ENCODE data around the gene RASSF10. TPM values are rescaled to one million over a fixed set of nuclear protein-coding genes. Genes with fewer than 3 reads are reported as not detected.

RASSF10 gene
- total RNA-seq, 1 donor from 2014 or later = 6.4 TPM

- H3K36me3 Mint-ChIP-seq (ENCODE audit: low read depth) = peaks cover 10% of the 10 kb centered on the region
- H3K9me3 Mint-ChIP-seq = peaks cover 11% of the 10 kb centered on the region
- no peaks in the 10 kb centered on the region for H3K27me3 Mint-ChIP-seq (ENCODE audit: low read depth)
- no peak for TF ChIP-seq CTCF (conservative IDR thresholded peaks at IDR 0.05)
- H3K4me1 Mint-ChIP-seq = peaks cover 18% of the 10 kb centered on the region
- peak overlapping the region; percentile 46 for H3K27ac Mint-ChIP-seq (ENCODE audit: unreplicated experiment)
- H3K4me3 Mint-ChIP-seq = no peak overlapping the region
- DNase-seq (ENCODE audit: low read depth, low spot score) = no peak
Observed at GRCh38 chr11:12994476-12994875, 14.6 kb upstream of the RASSF10 start.

DNA sequence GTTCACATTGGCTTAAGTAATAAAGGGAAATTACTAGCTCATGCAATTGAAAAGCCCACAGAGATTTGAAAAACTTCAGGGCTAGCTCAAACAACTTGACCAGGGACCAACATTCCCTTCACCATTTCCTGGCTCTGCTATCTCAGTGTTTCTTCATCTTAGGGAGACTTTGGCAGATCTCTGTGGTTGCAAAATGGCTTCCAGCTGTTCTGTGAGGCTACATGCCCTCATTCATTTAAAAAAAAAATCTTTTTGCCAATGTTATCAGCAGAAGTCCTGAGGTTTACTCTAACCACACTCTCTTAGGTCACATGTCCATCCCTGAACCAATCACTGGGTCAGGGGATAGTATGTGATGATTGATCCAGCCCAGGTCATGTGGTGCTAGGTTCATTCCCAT, 13.9 kb upstream of the RASSF10 start:
- Mint-ChIP-seq H3K36me3 (ENCODE audit: low read depth) (peaks cover 10% of the 10 kb centered on the region), H3K4me3 (no peak overlapping the region), H3K4me1 (peaks cover 14% of the 10 kb centered on the region), H3K9me3 (peaks cover 11% of the 10 kb centered on the region), H3K27ac (ENCODE audit: unreplicated experiment) (no peak overlapping the region), H3K27me3 (ENCODE audit: low read depth) (no peaks in the 10 kb centered on the region)
- no peak for TF ChIP-seq CTCF (conservative IDR thresholded peaks at IDR 0.05)
- no peak for DNase-seq (ENCODE audit: low read depth, low spot score)

DNA sequence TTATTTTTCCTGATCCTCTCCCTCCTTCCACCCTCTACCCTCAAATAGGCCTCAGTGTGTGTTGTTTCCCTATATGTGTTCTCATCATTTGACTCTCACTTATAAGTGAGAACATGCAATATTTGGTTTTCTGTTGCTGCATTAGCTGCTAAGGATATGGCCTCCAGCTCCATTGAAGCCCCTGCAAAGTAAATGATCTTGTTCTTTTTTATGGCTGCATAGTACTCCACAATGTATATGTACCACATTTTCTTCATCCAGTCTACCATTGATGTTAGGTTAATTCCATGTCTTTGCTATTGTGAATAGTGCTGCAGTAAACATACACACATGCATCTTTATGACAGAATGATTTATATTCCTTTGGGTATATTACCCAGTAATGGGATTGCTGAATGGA, 13.3 kb upstream of the RASSF10 start:
- peak overlapping the region; percentile 40 for H3K27ac Mint-ChIP-seq (ENCODE audit: unreplicated experiment)
- peaks cover 14% of the 10 kb centered on the region for H3K4me1 Mint-ChIP-seq
- no peak for TF ChIP-seq CTCF (conservative IDR thresholded peaks at IDR 0.05)
- no peaks in the 10 kb centered on the region for H3K27me3 Mint-ChIP-seq (ENCODE audit: low read depth)
- no peak overlapping the region for H3K4me3 Mint-ChIP-seq
- DNase-seq (ENCODE audit: low read depth, low spot score) = no peak
- H3K9me3 Mint-ChIP-seq = peaks cover 11% of the 10 kb centered on the region
- peaks cover 10% of the 10 kb centered on the region for H3K36me3 Mint-ChIP-seq (ENCODE audit: low read depth)

GRCh38 chr11:12997168-12997567, 11.9 kb upstream of the RASSF10 start:
- Mint-ChIP-seq H3K4me3 (no peak overlapping the region), H3K27me3 (ENCODE audit: low read depth) (no peaks in the 10 kb centered on the region), H3K9me3 (peaks cover 11% of the 10 kb centered on the region), H3K36me3 (ENCODE audit: low read depth) (peaks cover 10% of the 10 kb centered on the region), H3K4me1 (peaks cover 14% of the 10 kb centered on the region), H3K27ac (ENCODE audit: unreplicated experiment) (no peak overlapping the region)
- no peak for DNase-seq (ENCODE audit: low read depth, low spot score)
- TF ChIP-seq CTCF (conservative IDR thresholded peaks at IDR 0.05) = no peak

- TF ChIP-seq CTCF (conservative IDR thresholded peaks at IDR 0.05) = no peak
- Mint-ChIP-seq H3K9me3 (peaks cover 11% of the 10 kb centered on the region), H3K27me3 (ENCODE audit: low read depth) (no peaks in the 10 kb centered on the region), H3K36me3 (ENCODE audit: low read depth) (peaks cover 10% of the 10 kb centered on the region), H3K4me1 (peaks cover 14% of the 10 kb centered on the region), H3K4me3 (no peak overlapping the region), H3K27ac (ENCODE audit: unreplicated experiment) (no peak overlapping the region)
- DNase-seq (ENCODE audit: low read depth, low spot score) = no peak
Observed at GRCh38 chr11:12998336-12998735, 10.8 kb upstream of the RASSF10 start.

GRCh38 chr11:12999597-12999996, 9.5 kb upstream of the RASSF10 start:
- no peak for TF ChIP-seq CTCF (conservative IDR thresholded peaks at IDR 0.05)
- Mint-ChIP-seq H3K27me3 (ENCODE audit: low read depth) (no peaks in the 10 kb centered on the region), H3K27ac (ENCODE audit: unreplicated experiment) (no peak overlapping the region), H3K36me3 (ENCODE audit: low read depth) (peaks cover 10% of the 10 kb centered on the region), H3K9me3 (peaks cover 11% of the 10 kb centered on the region), H3K4me3 (no peak overlapping the region), H3K4me1 (peaks cover 17% of the 10 kb centered on the region)
- DNase-seq (ENCODE audit: low read depth, low spot score) = no peak

Data from neural crest cell (in vitro differentiated cells).